Ecto neural progenitor cell (in vitro differentiated cells): ENCODE measurements around the gene WBP1.
A peak's percentile ranks its signal among the peaks of the same experiment; 100 is the strongest.
"Not testable (repeated sequence)": the region's sequence is repeated elsewhere in the genome, so short reads cannot be mapped to it uniquely, and the experiment has no call there.

Experiments used
- DNase-seq: peaks from one replicate; pipeline ENCODE4 v3.0.0-alpha.2; 2018; ENCODE audit warnings: low spot score

The WBP1 gene

DNA sequence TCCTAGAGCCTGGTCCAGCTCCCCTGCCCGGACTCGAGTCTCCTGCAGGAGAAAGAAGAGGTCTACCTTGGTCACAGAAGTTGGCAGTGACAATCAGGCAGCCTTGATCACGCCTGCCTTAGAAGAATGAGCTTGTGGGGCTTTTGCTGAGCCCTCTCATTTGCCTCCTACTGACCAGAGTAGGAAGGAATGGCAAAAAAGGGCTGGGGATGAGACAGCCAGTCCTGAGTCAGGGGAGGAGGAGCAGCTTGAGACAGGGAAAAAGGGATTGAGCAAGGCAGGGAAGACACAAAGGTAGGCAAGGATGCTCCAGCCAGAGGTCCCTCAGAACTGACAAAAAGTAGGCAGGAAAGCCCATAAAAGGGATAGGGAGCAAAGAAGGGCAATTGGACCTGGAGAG is 30.7 kb upstream of the WBP1 start:
- no peak for DNase-seq

DNA sequence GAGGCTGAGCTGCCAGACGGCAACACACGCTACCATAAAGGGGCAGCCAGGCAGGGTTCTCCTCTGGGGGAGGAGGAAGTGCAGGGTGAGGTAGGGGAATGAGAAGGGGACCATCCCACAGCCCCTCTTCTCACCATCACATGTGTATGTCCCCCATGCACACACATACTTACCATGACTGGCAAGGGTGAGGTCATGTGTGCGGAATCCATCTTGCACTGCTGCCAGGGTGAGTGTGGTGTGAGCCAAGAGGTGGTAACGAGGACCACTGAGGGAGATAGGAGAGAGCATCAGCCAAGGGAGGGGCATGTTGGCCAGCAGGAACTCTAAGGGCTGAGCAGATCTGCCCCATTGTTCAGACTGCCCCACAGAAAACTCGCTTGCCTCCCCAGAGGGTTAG is 29.6 kb upstream of the WBP1 start:
- no peak for DNase-seq

DNA sequence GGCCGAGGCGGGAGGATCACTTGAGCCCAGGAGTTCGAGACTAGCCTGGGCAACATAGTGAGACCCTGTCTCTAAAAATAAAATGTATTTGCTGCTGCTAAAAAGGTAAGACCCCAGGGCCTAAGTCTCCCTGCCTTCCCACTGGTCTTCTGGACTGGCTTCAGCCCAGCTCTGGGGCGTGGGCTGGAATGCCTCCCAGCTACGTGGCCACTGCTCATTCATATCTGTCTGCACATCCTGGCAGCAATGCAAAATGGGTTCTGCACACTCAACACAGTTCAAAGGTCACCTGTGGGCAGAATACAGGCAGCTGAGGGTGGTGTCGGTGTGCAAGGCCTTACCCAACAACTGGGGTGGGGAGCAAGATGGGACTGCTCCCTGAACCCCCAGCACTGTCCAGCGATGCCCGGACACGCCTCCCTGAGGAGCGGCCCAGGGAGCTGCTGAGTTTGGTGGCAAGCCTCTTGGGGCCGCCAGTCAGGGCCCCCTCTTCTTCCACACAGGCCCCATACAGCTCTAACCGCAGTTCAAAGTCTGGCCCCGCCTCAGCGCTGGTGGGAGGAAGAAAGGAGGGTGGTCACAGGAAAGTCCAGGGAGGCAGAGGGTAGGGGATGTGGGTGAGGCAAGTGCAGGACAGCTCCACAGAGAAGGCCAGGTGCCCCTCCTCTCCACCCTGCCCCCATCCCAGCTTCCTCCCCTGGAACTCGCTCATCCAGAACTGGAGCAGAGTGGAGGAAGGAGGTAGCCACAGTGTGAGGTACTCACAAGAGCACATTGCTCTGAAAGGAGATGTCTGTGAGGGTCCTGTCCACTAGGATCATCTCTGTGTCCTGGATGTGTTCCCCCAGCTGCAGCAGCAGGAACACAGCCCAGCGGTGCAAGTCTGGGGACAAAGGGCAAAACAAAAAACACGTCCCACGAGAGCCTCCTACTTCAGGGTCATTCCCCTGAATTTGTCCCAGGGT is 28.5 kb upstream of the WBP1 start:
- DNase-seq, result no peak

DNA sequence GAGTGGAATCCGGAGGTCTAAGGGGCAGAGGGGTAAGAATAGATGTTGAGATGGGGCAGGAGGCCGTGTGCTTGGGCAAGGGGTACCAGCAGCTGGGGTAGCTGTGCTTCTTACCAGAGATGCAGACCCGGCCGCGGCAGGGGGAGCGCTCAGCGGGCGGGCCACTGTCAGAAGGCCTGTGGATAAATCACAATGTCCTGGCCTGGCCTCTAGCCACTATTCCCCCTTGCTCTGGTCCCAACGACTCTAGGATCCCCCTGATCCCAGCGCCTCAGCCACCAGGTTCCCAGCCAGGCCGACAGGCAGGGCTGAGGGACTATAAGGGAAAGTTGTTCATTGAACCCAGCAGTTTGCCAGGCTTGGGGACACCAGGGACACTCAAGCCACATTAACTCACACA is 27.7 kb upstream of the WBP1 start:
- no peak for DNase-seq

DNA sequence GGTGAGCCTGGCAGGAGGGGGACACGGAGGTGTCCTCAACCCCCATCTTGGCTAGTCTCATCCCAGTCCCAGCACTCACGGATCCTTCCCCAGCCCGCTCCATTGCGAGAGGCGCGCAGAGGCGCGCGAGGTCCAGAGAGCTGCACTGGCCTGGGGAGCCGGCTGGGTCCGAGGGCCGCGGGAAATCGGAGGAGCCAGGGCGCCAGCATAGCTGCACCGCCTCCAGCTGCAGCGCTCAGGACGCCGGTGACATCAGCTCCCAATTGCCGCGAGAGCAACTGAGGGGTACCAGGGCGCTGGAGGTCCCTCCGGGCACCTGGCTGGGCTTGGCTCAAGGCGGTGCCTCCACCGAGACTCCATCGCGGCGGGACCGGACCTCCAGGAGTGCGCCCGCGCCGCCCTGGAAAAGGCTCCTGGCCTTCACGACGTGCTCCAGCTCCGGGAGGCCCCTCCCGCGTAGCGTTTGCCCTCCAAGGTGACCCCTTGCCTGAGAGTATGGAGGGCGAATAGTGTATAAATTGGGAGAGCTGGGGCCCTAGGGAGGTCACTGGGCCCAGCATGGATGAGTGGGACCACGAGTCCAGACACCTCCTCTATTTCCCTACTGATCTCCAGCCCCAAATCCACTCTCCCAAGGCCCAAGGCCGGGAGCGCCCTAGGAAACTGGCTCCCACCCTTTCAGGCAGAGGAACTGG is 22.0 kb upstream of the WBP1 start:
- DNase-seq, result no peak

DNA sequence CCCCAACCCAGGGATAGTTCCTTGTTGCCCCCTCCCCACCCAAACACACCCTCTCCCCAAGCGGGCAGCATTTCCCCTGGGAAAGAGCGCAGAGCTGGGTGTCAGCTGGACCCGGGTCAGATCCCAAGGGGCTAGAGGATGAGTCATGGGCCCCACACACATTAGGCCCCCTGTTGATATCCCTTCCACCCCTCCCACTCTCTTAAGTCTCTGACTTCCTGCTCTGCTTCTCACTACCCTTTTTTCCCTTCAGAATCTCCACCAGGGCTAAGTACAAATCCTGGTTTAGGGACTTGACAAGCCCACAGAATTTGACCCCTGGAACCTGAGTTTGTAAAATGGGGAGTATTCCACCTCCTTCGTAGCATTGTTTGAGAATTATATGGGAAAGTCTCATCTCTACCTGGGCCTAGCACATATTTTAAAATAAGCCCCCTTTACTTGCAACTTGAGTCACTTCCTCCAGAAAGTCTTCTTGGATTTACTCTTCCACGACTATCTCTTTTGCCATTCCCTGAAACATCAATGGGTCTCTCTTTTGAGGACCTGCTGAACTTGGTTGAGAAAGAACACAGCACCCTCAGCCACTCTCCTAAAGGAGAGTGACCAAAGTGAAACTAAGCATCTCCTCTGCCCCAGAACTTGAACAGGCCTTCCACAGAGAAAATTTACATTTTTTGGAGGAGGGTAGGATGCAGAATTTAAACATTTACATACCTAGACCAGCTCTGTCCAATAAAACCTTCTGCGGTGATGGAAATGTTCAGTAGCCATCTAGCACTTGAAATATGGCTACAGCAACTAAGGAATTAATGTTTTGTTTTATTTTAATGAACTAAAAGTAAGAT is 21.2 kb upstream of the WBP1 start:
- no peak for DNase-seq

DNA sequence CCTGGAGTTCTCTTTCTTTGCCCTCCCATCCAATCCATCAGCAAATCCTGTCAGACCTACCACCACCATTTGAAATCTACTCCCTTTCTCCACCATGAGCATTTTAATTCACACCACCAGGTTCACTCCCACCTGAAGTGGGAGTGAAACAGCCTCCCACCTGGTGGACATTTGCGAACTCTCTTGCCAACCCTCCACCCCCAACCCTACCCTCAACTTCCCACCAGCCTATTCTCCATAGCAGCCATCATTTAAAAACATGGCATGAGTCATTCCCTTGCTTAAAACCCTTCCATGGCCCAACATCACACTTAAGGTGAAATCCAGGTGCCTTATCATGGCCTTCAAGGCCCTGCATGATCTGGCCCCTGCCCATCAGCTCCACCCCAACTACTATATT is 20.0 kb upstream of the WBP1 start:
- DNase-seq, result no peak

DNA sequence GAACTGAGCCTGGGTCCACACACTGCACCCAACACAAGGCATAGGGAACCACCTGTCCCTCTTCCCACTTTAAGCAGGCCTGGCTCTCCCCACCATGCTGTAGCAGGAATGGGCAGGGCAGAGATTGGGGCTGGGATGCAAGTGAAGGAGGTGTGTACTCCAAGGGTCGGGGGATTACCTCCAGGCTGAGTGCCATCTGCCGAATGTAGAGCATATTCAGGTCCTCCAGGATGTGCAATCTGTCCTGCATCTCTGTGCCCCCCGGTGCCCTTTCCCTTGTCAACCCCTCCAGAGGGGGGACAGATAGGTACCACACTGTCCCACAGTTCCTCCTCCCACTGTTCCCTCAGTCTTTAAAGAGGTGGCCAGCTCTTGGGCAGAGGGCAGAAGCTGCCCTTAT is 18.9 kb upstream of the WBP1 start:
- no peak for DNase-seq

DNA sequence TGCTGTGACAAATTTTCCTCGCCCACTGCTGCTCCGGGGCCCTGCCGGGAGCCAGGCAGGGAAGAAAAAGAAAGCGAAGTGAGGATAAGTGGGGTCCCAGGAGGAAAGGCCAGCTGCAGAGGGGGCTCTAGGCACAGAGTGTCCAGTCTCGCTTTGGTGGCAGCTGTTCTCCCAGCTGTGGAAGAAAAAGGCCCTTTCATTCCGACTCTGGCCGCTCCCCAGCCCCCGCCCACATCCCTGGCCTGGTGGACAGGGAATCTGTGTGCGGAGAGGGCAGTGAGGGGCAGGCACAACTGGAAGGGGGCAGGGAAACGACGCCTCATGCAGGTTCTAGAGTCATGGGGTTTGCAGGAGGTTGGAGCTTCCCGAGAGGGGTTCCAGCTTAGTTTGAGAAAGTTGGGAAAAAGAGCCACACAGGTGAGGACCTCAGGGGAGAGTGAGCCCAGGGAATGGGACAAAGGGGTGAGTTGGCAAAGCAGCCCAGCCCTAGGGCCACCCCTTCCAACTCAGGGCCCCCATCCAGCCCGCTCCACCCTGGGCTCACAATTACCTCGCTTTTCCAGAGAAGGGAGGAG is 18.3 kb upstream of the WBP1 start:
- DNase-seq, result peak; percentile 73

DNA sequence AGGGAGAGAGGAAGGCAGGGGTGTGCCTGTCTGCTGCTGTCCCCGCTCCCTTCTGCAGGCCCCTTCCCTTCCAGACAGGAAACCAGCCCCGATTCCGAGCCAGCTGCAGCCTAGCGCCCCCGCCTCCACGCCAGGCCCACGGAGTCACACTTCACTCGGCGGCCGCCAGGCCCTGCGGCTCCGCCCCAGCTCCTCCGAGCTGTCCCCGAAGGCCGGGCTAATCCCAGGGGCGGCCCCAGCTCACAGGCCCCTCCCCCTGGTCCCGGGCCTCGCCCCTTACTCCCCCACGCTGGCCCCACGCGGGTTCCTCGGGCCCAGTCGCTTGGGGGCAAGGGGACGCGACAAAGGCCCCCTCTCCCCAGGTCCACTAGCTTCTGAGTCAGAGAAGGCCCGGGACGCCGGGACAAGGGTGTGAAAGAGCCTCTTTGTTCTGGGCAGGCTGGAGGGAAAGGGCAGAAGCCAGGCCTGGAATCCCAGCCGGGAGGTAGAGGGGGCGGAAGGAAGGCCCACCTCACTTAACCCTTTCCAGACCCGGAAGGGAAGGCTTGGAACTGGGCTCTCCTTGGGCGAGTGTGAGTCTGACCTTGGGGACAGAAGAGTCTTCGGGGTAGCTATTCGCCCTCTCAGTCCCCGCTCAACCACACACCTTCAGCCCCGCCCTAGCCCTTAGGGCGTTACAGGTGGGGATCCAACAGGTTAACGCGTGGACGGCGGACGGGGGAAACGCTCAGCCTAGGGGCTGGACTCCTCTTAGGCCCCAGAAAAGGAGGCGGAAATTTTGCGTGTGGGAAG is 17.7 kb upstream of the WBP1 start:
- DNase-seq, result peak; percentile 95

DNA sequence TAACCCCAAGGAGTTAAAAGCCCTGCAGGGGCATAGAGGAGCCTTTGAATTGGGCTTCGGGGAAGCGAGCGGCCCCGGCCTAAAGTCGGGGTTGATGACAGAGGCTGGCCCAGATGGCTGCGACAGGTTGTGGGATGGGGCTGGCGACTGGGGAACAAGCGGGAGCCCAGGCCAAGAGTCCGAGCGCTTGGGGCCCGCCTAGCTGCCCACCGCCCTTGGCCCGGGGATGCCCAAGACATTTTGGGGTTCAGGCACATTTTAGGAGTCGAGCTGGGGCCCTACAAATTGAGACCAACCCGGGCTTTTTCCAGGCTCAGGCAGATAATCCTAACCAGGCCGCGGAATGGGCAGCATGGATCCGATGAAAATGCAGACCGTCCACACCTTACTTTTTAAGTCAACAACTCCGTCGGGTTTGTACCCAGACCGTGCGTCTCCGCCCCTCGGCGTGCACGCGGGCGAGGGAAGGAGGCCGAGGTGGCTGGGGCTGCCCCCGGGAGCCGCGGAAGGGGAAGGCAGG is 17.0 kb upstream of the WBP1 start:
- no peak for DNase-seq

DNA sequence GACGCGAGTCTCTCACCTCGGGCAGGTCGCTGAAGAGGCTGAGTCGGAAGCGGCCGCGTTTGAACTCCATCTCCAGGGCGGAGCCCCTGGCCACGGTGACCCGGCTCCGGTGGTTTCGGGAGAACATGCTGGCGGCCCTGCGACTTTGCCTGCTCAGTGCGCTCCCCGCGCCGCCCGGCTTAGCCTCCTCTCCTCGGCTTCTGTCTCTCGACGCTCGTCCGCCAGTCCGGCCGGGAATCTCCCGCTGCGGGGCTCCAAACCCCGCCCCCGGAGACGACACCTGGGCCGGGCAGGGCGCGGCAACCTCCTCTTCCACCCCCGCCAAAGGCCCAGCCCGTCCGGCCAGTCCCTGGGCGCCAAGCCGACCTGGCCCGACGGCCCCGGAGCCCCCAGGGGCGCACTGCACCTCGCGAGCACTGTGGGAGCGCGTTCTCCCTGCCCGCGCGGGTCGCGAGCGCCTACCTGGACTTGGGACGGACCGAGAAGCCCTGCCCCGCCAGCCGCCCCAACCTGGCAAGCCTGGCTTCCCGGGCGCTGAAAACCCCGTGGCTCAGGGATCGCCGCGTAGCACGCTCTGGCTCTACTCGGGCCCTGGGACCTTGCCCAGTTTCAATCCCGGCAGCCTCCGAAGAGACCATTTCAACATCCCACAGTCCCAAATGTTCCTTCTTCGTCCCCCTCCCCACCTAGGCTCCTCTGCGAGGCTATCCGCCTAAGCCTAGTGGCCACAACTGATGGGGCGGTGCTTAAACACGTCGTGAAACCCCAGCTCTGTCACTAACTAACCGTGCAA is 16.4 kb upstream of the WBP1 start, which contains the start of gene RTKN:
TSS of gene RTKN (minus strand) at position 248 of the 793 bp plus-strand sequence. CDS start at position 127, 121 bp downstream.
- peak; percentile 78 for DNase-seq

DNA sequence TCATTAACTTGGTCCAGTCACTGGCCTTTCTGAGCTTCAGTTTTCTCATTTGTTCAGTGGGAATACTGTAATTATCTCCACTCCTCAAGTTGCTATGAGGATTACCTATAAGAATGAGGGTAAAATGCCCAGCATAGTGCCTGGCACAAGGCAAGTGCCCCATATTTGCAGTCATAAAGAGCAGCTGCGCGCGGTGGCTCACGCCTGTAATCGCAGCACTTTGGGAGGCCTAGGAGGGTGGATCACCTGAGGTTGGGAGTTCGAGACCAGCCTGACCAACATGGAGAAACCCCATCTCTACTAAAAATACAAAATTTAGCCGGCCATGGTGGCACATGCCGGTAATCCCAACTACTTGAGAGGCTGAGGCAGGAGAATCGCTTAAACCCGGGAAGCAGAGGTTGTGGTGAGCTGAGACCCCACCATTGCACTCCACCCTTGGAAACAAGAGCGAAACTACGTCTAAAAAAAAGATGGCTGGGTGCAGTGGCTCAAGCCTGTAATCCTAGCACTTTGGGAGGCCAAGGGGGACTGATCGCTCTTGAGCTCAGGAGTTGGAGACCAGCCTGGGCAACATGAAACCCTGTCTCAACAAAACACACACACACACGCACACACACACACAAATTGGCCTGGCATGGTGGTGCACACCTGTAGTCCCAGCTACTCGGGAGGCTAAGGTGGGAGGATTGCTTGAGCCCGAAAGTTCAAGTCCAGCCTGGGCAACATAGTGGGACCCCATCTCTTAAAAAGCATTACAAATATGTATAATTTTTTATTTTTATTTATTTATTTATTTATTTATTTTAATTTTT is 15.5 kb upstream of the WBP1 start:
- DNase-seq, result not testable (repeated sequence)

DNA sequence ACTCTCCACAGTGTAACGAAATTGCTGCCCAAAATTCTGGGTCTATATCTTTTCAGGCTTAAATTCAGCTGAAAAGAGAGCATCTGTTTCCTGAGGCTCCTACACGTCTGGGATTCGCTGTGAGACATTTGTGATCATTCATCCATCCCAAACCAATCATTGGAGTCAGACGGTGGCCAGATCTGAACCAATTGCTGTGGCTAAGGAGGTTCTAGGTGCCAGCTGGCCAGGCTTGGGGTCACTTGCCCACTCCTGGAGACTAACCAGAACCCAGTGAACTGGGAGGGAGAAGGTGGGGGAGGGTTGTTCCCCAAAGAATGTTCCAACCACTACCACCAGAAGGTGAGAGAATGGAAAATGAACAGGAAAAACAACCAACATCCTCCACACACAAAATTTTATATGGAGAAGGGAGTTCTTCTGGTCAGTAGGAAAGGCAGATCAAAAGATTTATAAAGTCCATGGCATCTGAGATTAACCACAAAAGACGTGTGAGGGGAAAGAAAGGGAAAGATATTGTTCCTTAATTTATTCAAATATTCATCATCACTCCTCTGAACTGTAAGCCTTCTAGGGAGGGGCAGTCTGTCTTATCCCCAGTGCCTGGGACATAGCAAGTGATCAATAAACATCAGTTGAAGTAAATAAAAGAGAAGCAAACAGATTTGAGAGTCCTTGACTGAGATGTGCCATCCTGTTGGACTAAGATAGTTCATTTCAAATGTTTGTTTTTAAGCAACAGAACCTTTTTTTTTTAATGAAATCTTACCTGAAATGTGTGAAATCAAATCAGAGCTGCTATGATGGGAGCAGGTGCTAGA is 13.5 kb upstream of the WBP1 start:
- no peak for DNase-seq

DNA sequence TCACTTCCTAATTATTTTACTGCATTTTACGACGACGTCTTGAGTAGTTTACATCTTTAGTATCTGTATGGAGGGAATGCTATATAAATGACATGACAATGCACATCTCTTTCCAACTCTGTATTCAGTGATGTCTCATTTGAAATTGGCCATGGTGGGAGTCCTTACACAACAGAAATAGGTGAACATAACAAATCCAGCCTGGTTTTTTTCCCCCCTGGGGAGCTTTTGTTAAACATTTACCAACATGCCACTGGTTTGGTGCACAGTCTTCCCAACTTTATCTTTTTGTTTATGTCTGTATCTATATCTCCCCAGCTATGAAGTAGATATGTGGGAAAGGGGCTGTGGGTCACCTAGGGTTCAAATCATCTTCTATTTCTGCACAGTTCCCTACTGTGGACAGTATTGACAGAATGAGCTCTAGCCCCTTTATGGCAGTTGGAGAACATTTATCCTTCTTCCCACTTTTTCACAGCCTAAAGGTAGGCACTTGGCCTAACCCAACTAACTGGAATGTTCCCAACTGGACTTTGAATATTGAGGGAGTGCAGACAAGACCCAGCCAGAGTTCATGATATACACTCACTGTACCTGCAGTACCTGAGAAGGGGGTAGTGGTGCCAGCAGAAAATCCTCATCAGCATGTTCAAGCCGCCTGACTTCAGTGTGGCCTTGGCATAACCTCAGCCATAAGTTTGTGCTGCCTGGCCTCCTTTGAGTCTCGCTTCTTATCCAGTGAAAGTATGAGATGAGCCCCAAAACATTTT is 10.8 kb upstream of the WBP1 start:
- DNase-seq, result no peak

DNA sequence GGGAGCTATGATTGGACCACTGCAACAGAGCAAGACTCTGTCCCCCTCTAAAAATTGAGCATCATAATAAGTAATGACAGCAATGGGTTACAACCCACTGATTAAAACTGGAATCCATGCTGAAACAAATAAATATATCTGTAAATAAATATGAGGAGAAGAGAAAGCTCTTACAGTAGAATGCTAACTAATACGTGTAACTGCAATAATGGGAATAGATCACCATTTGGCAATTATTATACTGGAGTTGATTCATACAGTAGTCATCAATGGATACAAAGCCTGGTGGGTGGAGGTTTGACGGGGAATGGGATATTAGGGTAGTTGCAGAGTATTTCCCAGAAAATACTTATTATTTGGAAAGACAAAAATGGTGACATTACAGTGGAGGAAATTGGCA is 9.5 kb upstream of the WBP1 start:
- no peak for DNase-seq

DNA sequence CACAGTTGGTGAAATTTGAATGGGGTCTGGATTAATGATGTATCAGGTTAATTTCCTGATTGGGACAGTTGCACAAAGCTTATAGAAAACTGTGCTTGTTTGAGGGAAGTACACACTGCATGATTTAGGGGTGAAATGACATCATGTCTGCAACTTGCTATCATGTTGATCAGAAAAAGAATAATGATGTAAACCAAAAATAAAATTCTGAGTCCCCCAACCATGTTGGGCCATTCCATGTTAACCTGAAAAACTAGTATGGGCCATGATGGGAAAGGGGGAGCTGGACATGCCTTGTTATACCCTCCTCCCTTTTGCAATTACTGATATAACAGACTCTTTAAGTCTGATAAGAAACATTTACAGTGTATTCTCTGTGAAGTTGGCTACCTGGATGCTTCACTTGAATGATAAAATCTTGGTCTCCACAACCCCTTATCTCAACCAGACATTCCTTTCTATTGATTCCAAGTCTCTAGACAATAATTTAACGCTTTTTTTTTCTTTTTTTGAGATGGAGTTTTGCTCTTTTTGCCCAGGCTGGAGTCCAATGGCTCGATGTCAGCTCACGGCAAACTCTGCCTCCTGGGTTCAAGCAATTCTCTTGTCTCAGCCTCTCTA is 7.6 kb upstream of the WBP1 start:
- DNase-seq, result no peak
